Anterior cingulate cortex (tissue), 58 donors: ENCODE measurements around the gene RAD1.

Experiments used
- DNase-seq, 58 donors: peaks; one replicate each; lab custom pipeline; 2025; lab: John Stamatoyannopoulos, UW

RAD1 gene

DNA sequence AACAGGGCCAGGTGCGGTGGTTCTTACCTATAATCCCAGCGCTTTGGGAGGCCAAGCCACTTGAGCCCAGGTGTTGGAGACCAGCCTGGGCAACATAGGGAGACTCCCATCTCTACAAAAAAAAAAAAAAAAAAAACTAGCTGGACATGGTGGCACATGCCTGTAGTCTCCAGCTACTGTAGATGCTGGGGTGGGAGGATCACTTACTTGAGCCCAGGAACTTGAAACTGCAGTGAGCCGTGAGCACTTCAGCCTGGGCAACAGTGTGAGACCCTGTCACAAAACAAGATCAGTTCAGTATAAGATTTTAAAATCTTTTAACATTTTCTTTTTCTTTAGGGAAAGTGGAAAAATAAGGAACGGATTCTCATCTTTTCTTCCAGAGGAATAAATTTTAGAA, 2.7 kb upstream of the RAD1 start:
- DNase-seq, result no peak

DNA sequence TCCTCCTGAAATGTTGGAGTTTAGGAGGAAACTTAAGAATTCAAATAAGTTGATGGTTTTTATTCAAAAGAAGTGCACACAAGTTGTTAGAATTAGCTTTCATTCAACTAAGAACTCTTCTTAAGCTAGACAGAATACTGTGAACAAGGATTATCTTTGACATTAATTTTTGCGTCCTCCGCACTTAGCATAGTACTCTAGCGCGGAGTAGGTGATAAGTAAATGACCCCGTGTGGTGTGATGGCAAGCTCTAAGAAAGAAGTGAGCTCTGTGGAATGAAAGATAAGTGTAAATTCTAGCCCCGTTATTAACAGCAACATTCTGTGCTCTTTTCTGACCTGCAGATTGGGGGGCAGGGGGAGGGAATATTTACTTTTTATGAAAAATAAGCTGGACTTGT, 1.2 kb upstream of the RAD1 start:
- DNase-seq, result no peak

DNA sequence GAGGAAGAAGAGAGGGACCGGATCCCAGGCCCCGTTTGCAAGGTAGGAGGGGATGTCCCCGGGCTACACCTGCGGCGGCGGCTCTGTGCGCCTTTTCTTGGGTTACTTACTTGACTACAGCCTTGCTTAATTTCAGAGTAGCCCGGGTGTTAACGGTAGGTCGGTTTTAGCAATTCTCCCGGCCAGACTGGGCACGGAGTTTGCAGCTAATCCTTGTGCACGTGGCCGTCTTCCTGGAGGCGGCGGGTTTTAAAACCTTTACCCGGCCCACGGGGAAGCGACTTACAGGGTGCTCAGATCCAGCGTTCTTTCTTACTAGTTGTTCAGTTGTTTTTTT, 520 bp upstream of the RAD1 start:
- DNase-seq, result no peak

DNA sequence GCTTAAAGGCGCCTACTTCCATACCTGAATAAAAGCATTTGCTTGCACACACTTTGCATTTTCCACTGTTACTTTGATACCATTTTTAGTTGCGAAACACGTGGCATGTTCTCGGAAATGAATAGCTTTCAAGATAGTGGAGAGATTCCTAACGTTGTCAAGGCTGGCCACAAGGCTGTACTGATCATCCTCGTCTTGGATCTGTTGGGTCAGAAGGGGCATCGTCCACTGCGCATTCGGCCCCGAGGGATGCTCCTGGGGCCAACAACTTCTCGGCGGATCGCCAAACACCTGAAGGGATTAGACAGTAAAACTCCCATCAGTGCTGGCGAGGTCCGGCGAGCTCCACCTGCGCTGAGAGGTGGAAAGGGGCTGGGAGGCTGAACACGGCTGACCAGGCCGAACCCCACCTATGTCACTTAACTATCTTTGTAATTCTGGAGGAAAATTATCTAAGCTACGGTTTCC, 599 bp downstream of the RAD1 start:
- DNase-seq, result peak in 12 of 58 donors; percentile 11 to 45 (median 20)

DNA sequence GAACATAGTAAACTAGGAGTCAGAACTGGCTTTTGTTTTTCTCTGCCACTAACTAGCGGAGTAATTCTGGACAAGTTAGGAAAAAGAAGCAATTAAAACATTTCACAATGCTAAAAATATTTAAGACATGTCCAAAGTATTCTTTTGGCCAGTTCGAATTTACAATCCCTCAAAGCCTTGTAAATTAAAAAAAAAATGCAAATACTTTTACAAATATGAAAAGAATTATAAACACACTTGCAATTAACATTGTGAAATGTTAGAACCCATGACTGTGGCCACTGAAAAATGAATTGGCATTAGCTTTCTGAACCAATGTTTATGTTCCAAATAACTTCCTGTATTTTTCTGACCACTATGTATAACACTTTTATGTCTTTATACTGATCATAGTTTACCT, 2.2 kb downstream of the RAD1 start:
- DNase-seq, result no peak

DNA sequence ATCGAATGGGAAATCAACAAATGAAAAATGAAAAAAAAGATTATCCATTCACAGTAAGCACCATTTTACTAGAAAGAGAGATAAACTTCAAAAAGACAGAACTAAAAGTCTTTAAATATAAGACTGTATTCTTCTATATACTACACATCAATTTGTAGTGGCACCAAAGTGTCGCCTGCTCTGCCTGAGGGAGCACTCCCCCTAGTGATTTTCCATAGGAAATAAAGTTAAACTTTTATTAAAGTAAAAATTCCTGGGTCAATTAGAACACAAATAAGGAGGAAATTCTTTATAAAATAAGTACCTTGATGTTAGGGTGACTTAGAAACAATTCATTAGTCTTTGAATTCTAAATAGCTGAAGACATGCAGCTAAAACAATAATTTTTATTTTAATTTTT, 9.7 kb downstream of the RAD1 start:
- DNase-seq, result no peak

DNA sequence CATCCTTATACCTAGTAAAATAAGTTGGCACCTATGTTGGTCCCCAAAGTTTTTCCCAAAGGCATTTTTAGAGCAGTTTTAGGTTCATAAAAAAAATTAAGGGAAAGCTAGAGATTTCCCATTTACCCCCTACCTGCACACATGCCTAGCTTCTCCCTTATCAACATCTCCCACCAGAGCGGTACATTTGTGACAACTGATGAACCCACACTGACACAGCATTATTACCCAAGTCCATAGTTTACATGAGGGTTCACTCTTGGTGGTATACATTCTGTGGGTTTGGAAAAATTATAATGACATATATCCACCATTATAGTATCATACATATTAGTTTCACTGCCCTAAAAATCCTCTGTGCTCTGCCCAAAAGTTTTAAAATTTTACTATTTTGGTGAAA, 12.0 kb downstream of the RAD1 start:
- DNase-seq, result no peak

DNA sequence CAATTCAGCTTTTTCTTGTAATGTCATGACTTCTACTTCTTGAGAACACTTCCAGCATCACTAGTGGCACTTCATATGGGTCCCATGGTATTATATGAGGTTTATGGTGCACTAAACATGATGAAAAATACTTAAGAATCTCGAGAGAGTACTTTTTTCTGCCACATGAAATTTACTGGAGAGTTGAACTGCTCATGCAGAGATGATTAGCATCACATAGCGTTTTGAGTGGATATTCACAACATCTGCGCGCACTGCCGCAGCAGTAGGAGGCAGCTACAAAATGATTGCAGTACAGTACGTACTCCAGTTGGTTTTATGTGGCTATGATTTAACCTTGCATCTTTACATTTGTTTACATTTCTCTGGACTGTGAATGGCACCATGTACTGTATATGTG, 14.7 kb downstream of the RAD1 start:
- no peak for DNase-seq

DNA sequence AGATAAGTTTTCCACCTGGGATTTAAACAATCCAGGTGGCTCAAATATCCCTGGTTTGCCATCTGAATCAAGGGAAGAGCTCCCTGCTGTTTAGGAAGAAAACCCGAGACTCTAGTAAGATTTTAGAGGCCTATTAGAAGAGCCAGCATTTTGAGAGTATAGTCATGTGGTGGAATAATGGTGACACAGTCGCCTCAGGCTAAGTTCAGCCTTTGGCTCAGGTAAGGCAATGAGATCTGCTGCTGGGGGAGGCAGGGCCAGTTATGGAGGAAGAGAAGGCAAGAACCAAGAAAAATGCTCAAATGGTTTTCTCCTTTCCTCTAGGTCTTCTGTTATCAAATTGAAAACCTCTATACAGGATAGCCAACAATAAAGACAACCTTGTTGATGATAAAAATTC, 16.2 kb downstream of the RAD1 start:
- DNase-seq, result no peak

DNA sequence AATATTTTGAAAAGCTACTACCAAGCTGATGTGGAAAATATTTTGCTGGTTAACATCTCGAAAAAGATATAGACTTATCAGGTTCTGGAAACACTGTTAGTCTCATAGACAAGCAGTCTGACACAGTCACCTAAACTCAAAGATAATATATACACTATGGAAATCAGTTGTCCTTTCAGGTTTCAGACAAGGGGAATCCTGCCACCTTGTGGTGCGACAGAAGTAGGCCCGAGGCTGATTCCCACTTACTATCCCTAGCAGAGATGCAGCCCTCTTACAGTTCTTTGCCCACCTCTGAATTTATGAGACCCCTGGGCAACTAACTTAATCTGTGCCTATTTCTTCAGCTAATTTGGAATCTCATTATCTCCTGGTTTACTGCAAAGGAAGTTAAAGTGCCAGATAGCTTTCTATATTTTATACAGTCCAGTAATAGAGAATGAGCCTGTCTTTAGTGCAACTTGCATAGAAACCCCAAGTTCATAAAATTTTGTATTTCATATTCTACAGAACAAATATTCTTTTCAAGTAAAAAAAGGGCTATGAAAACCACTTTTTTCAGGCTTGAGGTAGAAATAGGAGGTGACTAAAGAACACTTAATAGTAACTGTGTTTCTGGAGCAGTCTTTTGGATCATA, 16.9 kb downstream of the RAD1 start:
- peak in 50 of 58 donors; percentile 10 to 78 (median 44) for DNase-seq

DNA sequence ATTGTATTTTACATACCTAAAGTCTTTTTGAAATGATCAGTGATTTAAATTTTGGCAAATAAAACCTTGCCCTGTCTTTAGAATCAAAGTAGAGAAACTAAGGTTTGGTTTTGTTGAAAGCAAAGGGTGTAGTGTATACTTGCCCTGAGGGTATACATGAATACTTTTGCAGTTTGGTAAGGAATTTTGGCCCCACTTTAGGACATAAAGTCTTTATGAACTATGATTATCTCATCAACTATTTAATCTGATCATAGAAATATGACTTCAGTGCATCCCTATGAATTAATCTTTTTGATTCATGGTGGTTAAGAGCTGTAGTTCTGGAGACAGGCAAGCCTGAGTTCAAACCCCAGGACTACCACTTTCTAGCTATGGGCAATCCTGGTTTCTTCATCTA, 17.7 kb downstream of the RAD1 start:
- no peak for DNase-seq

DNA sequence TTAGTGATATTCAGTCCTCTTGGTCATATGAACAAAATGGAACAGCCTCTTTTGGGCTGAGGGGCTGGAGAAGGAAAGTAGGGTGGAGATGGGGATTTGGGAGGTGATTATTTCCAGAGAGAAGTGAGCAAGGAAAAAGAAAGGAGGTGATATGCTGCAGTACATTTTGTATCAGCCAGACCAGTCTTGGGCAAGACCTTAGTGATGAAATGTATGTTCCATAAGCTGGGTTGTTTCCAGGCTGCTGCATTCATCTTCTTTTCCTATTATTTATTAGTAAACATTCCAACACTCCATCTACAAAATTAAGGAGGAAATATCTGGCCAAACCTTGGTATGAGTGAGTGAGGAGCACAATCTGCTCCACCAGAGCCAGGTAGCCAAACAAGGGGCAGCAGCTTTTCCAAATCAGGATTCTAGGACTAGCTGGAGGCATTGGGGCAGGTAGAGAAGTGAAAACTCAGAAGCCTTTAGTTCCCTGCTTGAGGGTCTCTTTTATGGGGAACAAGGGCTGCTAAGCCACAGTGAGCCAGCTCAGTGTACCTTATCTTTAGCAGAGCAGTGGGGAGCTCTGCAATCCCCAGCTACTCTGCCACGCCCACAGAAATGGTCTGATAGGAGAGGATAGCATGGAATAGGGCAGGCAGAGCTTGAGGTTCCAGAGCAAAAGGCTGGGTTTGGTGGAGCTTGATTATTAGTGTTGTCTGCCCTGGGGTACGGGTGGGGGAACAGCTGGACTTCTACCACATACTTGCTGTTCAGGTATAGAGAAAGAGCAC, 19.5 kb downstream of the RAD1 start:
- DNase-seq, result no peak

DNA sequence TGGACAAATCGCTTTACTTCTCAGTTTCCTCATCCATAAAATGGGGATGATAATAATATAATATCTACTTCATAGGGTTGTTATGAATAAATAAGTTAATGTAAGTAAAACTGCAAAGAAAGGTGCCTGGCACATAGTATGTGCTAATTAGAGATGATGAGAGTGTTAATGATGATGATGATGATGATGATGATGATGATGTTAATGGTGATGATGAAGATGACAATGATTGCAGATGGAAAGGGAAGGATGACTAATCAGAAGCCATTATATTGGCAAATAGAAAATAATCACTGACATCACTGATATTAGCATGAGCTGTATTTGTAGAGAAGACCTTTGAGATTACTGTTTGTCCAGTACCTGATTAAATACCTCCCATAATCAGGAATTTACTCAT, 20.6 kb downstream of the RAD1 start:
- DNase-seq, result no peak

DNA sequence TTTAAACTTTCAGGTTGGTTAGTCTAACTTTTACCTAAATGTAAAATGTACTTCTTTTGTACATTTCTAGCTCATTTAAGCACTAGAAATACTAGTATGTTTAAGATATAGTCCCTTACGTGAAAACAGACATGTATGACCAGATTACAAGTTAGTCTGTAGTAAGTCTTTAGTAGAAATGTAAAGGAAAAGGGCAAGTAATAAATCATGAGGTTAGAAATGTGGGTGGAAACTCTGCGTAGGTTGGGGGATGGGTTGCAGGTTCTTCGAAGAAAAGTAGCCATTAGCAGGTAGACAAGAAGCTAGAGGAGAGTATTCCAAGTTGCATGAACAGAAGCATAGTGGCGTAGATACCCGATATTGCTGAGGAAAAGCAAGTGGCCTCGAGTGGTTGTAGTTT, 22.9 kb downstream of the RAD1 start:
- no peak for DNase-seq

DNA sequence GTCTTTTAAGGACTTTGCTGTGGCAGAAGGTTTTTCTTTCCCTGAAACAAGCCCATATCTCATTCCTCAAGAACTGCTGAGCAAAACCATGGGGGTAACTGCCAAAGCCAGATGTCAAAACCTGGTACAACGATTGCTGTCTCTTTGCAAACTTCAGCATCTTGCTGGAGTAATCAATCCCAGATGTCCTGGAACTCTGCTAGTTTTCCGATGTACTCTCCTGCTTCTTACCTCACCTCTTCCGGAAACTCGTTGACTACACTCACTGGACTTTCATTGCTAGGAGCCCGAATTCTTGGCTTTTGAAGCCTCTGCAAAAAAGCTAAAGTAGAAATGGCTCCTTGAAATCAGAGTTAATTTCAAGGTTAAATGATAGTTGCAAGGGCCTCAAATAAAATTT, 23.3 kb downstream of the RAD1 start:
- DNase-seq, result no peak

DNA sequence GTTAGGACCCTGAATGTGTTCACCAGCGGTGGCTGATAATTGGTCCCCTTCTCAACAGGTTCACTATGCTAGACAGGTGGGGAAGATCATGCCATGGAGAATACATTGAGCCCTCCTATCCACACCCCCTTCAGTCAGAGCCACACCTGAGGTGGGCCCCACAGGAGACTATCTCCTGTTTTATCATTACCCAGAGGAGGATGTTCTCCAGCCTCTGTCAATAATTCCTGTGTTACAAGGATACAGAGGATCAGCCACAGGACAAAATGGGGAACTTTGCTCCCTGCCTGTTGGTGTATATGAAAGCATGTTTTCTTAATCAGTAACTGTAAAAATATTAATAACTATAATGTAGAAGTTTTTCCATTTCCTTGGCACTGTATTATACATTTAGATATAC, 25.9 kb downstream of the RAD1 start:
- no peak for DNase-seq

DNA sequence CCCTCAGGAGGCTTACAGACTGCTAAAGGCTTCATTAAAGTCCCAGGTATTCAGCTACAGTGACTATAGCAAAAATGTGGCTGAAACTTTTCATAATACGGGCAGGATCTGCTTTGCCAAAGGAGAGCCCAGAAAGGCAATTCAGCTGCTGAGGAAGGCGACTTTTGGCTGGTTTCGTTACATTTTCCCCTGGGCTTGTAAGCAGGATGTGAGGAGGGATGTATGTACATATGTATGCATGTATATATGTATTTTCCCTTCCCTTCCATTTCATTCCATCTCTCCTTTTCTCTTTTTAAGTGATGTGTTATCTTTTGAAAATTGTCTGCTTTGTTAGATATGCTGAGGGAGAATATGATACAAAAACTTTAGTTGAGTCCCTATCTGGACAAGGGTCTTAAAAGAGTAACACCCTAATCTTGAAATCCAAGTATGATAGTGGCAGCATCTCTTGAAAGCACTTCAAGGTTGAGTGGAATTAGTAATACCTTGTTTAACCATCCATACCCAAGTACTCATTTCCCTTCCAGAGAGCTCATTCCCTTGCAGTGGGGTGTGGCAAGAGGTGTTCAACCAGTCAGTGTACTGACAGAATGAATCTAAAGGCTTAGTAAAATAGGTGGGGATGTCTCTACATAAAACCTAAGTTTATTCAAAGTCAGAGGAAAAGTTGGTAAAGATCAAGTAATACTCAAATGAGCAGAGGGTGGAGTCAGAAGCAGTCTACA, 28.7 kb downstream of the RAD1 start:
- no peak for DNase-seq

DNA sequence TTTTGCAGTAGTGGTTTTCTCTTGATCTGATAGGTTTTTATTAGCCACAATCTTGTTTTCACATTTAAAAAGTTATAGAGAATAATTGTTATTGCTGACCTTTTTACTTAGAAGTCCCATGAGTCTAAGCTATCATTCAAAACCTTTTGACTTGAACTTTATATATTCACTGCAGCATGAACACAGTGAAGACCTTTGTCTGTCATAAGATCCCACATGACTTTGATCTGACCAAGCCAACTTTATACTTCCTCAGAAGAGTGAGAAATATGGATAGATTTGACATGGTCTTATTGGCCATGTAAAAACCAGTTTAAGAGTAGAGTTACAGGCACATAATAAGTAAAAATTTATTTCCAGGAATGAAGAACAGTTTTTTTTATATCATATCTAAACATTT, 34.1 kb downstream of the RAD1 start:
- no peak for DNase-seq

DNA sequence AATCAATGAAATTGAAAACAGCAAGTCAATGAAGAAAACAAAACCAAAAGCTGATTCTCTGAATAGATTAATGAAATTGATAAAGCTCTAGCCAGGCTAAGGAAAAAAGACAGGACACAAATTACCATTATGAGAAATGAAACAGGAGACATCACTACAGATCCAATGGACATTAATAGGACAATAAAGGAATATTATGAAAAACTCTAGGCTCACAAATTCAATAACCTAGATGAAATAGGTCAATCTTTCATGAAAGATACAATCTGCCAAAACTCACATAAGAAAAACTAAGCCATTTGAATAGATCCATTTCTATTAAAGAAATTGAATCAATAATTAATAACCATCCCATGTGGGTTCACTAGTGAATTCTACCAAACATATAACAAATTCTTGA, 39.0 kb downstream of the RAD1 start:
- no peak for DNase-seq

DNA sequence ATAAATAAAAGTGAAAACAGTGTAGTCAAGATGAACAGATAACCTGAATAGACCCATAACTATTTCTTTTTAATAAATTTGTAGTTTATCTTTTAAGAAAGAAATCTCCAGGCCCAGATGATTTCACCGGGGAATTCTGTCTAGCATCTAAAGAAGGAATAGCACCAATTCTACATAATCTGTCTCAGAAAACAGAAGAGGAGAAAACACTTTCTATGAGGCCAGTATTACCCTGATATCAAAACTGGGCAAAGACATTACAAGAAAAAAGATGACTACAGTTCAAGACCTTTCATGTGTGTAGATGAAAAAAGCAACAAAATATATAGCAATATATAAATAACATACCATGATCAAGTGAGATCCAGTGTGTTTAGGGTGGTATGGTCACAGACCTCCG, 44.9 kb downstream of the RAD1 start:
- no peak for DNase-seq

DNA sequence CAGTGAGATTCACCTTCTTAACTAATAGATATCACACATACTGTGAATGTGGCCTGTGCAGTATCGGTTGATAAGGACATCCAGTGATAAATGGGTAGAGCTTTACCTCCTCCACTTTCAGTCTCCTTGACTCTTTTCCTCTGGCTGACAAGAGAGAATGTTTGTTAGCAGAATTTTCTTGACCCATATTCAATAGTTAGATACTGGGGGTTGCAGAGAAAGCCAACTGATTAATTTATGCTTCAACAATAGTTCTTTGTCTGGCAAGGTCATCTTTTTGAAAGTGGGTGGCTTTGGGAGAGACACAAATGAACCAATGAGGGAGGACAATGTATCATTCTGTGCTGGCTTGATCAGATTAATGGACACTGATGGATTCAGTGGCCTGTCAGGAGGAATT, 46.0 kb downstream of the RAD1 start:
- peak in 4 of 58 donors; percentile 2 to 29 (median 10) for DNase-seq

DNA sequence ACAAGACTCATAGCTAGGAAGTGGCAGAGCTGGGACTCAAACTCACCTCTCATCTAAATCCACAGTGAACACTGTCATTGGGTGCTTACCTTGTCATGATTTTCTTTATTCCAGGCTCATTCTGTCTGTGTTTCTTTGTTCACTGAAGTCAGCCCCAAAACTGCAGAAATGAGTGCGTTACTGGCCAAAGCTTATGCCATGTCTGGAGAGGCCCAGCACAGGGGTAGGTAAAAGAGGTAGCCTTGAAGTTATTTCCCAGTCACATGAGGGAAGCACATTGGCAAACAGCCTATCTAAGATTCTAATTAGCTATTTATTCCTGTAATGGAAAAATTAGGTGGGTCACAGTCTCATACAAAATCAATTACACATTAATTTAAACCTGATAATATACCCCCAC, 46.5 kb downstream of the RAD1 start:
- peak in 3 of 58 donors; percentile 3 to 12 (median 6) for DNase-seq
